Measurements from ENCODE around the gene SDHAF3.

The SDHAF3 gene

GRCh38 chr7:97224316-97224715 lies 106.8 kb downstream of the SDHAF3 start:
- DNase-seq, result no peak

- no peak for DNase-seq
Measured at GRCh38 chr7:97226541-97226940, 109.0 kb downstream of the SDHAF3 start.

All from activated CD4-positive, alpha-beta T cell treated with anti-CD3 and anti-CD28 coated beads for 48 hours (primary cell).